Naive thymus-derived CD8-positive, alpha-beta T cell (primary cell): ENCODE measurements around the gene CCDC33. TPM values are rescaled to one million over a fixed set of nuclear protein-coding genes. Genes with fewer than 3 reads are reported as not detected.

Experiments used
- ATAC-seq, 2 donors: fragments of 150-1000 bp; cut with Tn5 transposase in 1 of 2; sonication (Bioruptor Pico), chemical (Tn5 transposase) in 1 of 2; 1 replicate in 1 of 2; 2 replicates in 1 of 2; pipeline ENCODE4 v1.10.0; 2021; ENCODE audit warnings: mild to moderate bottlenecking in 2 of 2, moderate library complexity in 2 of 2
- POLR2A ChIA-PET: fragments of 350-600 bp; sonication (Branson Sonifier 250); formaldehyde crosslinking; loops from one replicate; lab custom pipeline; 2021; ENCODE audit warnings: antibody characterized with exemption; lab: Charles Lee
- DNase-seq, 10 donors: peaks; one replicate each; pipeline versions ENCODE4 v3.0.0 to v3.0.0-alpha.2; 2020 to 2022
- H3K27ac Mint-ChIP-seq, 10 donors: one replicate each; pipeline ENCODE4 v1.8.0; 2020 to 2022; ENCODE audit warnings: mild to moderate bottlenecking in 10 of 10, mixed read lengths in 10 of 10, moderate library complexity in 4 of 10, inconsistent platforms in 1 of 10
- H3K27me3 Mint-ChIP-seq, 5 donors: one replicate each; pipeline ENCODE4 v1.8.0; 2021 to 2022; ENCODE audit warnings: mixed read lengths in 5 of 5
- H3K36me3 Mint-ChIP-seq, 3 donors: one replicate each; pipeline ENCODE4 v1.8.0; 2020 to 2022; ENCODE audit warnings: mixed read lengths in 3 of 3, mild to moderate bottlenecking in 2 of 3, inconsistent platforms in 1 of 3
- H3K4me1 Mint-ChIP-seq, 4 donors: one replicate each; pipeline ENCODE4 v1.8.0; 2021 to 2022; ENCODE audit warnings: mixed read lengths in 4 of 4
- H3K4me3 Mint-ChIP-seq, 10 donors: one replicate each; pipeline ENCODE4 v1.8.0; 2020 to 2022; ENCODE audit warnings: mild to moderate bottlenecking in 10 of 10, mixed read lengths in 10 of 10, moderate library complexity in 6 of 10, inconsistent platforms in 1 of 10
- H3K9me3 Mint-ChIP-seq, 9 donors: one replicate each; pipeline ENCODE4 v1.8.0; 2020 to 2022; ENCODE audit warnings: mixed read lengths in 9 of 9, mild to moderate bottlenecking in 3 of 9, inconsistent platforms in 1 of 9, moderate library complexity in 1 of 9
- polyA plus RNA-seq, 3 donors: library from polyadenylated mRNA; unstranded; fragments of 300-500 nt; fragmentation: Illumina TruSeq; gene quantifications; one replicate each; pipeline ENCODE4 v1.2.3, GENCODE V29; 2021
- total RNA-seq, 8 experiments: library from RNA in 2 of 8; stranded (reverse) in 2 of 8; gene quantifications; one replicate each; pipeline ENCODE4 v1.2.3 and lab custom pipeline; 2021 to 2026

The CCDC33 gene
- total and polyA plus RNA-seq, 5 experiments from 2014 or later: not detected

DNA sequence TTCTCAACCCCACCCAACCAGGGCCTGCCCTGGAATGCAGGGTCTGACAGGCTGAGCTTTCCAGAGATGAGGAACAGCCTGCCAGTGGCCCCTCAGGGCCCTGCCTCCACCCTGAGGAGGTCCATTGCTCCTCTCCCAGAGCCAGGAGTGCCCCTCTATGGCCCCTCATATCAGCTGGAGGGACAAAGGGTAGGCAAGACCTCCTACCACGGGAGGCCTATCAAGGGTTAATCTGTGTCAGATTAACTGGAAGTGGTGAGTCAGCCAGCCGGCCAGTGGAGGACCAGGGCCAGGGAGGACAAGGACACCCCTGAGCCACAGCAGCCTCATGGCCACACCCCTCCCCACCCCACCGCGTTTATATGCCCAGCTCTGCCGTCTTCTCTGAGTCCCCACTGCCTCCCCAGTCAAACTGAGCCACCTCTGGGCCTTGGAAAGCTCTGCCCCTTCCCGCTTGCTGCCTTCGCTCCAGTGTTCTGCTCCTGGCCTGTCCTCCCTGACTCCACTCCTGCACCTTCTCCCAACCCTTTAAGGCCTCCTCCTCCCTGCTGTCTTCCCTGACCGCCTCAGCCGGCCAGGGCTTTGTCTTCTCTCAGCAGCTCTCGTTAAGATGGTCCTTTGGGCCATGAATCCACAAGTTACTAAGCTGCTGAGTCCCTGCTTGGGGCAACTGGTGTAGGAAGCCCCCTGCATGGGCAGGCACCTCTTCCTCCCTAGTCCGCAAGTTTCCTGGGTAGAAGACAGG, 6.5 kb downstream of the CCDC33 start:
- H3K4me3 Mint-ChIP-seq: peak overlapping the region in 1 of 10 donors; percentile 8
- POLR2A ChIA-PET: no interaction called here
- peaks cover 16 to 44% (median 26%) of the 10 kb centered on the region in 5 donors for H3K27me3 Mint-ChIP-seq
- H3K9me3 Mint-ChIP-seq: no peaks in the 10 kb centered on the region
- no peak overlapping the region for H3K27ac Mint-ChIP-seq
- H3K4me1 Mint-ChIP-seq: peaks cover 13 to 23% (median 20%) of the 10 kb centered on the region in 4 donors
- ATAC-seq (no peak), DNase-seq (no peak)
- H3K36me3 Mint-ChIP-seq: no peaks in the 10 kb centered on the region

DNA sequence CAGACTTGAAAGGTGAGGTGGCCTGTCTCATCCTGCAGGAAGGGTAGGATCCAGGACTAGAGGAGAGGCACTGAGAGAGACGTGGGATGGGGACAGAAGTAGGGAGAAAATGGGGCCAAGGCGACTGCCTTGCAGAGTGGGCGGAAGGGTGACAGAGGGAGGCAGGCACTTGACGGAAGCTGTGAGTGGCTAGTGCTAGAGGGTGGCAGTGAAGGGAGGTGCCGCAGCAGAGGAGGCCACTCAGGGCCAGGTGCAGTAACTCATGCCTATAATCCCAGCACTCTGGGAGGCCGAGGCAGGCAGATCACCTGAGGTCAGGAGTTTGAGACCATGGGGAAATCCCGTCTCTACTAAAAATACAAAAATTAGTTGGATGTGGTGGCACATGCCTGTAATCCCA, 7.3 kb downstream of the CCDC33 start:
- no peak overlapping the region for H3K27ac Mint-ChIP-seq
- no peaks in the 10 kb centered on the region for H3K9me3 Mint-ChIP-seq
- no peaks in the 10 kb centered on the region for H3K36me3 Mint-ChIP-seq
- POLR2A ChIA-PET: no interaction called here
- H3K4me1 Mint-ChIP-seq: peaks cover 13 to 23% (median 20%) of the 10 kb centered on the region in 4 donors
- H3K4me3 Mint-ChIP-seq: peak overlapping the region in 1 of 10 donors; percentile 8
- ATAC-seq (no peak), DNase-seq (no peak)
- H3K27me3 Mint-ChIP-seq: peaks cover 16 to 44% (median 26%) of the 10 kb centered on the region in 5 donors

DNA sequence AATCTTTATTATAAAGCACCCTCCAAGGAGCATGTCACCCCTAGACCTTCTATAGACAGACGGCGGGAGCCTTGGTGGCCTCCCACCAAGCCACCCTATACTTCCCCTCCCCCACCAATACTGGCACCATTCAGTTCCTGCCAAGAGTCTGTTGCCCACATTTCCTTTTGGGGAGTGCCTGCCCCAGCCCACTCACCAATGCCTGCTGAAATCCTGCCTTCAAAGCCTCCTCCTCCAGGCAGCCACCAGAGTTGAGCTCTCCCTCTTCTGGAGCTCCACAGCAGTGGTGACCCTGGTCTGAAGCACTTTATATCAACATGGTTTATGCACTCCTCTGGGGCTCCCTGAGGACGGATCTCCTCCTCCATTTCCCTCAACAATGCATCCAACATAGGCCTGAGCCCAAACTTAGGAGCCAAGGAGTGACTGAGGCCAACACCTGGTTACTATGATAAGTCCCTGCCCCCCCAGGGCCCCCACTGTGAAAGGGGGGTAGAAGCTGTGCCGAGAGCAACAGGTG, 8.8 kb downstream of the CCDC33 start:
- Mint-ChIP-seq H3K9me3 (no peaks in the 10 kb centered on the region), H3K4me1 (peaks cover 13 to 23% (median 20%) of the 10 kb centered on the region in 4 donors), H3K27ac (peak overlapping the region in 2 of 10 donors; percentile 20 to 40), H3K27me3 (peaks cover 16 to 44% (median 26%) of the 10 kb centered on the region in 5 donors), H3K36me3 (no peaks in the 10 kb centered on the region), H3K4me3 (peak overlapping the region in 8 of 10 donors; percentile 0 to 58 (median 50))
- ATAC-seq (peak in 1 of 2 donors; percentile 10), DNase-seq (no peak)
- POLR2A ChIA-PET: no interaction called here

DNA sequence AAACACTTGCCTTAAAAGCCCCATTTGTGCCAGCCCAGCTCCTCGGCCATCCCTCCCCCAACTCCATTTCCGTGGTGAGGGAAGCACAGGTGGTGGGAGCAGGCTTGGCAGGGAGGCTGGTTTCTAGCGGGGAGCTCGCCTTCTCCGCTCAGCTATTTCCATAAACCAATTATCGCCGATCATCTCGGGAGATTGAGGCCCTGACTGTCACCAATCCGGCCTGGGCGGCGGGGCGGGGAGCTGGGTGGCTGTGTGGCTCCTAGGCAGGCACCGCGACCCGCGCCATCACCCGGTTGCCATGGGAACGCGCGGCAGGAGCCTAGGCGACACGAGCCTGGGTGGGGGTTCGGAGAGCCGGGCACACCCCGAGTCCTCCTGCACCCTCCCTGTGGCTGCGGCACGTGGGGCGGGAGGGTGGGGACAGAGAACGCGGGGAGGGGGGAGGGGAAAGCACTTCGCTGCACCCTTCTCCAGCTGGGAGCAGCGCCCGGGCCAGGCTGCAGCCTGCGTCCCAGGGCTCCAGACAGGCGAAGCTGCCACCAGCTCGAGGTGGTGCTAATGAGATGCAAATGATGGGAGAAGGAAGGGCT, 9.3 kb downstream of the CCDC33 start:
- H3K4me1 Mint-ChIP-seq: peaks cover 13 to 23% (median 20%) of the 10 kb centered on the region in 4 donors
- peaks cover 16 to 44% (median 26%) of the 10 kb centered on the region in 5 donors for H3K27me3 Mint-ChIP-seq
- no peaks in the 10 kb centered on the region for H3K9me3 Mint-ChIP-seq
- no peaks in the 10 kb centered on the region for H3K36me3 Mint-ChIP-seq
- DNase-seq (peak in 8 of 10 donors; percentile 12 to 72 (median 38)), ATAC-seq (peak; percentile 79 to 95)
- H3K27ac Mint-ChIP-seq: peak overlapping the region in 3 of 10 donors; percentile 20 to 40 (median 32)
- POLR2A ChIA-PET: no interaction called here
- H3K4me3 Mint-ChIP-seq: peak overlapping the region in 8 of 10 donors; percentile 0 to 58 (median 50)

DNA sequence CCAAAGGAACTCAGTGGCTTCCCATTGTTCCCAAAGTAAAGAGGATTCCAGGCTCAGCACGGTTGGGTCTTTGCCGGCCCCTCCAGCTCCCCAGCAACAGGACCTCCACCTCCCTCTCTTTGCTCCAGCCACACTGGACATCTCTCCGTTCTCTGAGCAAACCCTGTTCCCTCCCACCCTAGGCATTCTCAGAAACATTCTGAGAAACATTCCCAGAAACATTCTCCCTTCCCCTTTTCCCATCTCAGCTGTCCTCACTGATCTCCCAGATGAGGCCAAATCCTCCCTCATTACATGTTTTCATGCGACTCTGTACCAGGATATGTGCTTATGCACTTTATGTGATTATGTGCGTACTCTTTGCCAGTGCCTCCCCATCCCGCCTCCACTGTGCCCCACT, 14.1 kb downstream of the CCDC33 start:
- DNase-seq (no peak), ATAC-seq (no peak)
- peaks cover 2 to 10% (median 4%) of the 10 kb centered on the region in 4 donors for H3K4me1 Mint-ChIP-seq
- H3K9me3 Mint-ChIP-seq: no peaks in the 10 kb centered on the region
- no peak overlapping the region for H3K4me3 Mint-ChIP-seq
- no peak overlapping the region for H3K27ac Mint-ChIP-seq
- peaks cover 0 to 10% (median 5%) of the 10 kb centered on the region in 5 donors for H3K27me3 Mint-ChIP-seq
- POLR2A ChIA-PET: no interaction called here
- no peaks in the 10 kb centered on the region for H3K36me3 Mint-ChIP-seq

DNA sequence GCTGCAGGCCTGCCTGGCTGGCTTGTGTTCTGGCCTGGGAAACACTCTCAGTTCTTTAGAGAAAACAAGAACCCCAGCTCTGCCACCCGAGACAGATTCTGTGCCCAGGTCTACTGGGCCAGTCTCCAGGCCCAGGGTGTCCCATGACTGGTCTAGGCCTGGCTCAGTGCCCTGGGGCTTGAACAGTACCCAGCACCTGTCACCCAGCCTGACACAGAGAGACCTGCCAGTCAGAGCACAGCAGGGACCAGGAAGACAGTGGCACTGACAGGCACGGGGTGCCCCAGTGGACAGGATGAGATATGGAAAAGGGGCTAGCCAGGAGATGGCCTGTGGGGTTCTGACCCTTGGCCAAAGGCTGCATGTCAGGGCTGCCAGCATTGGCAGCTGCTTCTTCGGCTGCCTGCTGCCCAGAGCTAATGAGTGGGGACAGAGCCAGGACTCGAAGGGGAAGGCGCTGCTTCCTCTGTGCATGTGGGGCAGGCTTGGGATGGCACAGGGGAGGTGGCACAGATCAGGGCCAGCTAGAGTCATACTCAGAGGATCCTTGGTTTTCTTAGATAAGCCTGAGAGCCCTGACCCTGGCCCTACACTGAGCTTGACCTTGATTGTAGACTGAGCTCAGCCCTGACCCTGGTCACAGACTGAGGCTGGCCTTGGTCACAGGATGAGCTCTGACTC, 15.1 kb downstream of the CCDC33 start:
- Mint-ChIP-seq H3K27me3 (peaks cover 0 to 9% (median 3%) of the 10 kb centered on the region in 5 donors), H3K36me3 (no peaks in the 10 kb centered on the region), H3K9me3 (no peaks in the 10 kb centered on the region), H3K4me3 (no peak overlapping the region), H3K27ac (no peak overlapping the region), H3K4me1 (peaks cover 0 to 3% (median 1%) of the 10 kb centered on the region in 4 donors)
- DNase-seq (no peak), ATAC-seq (no peak)
- POLR2A ChIA-PET: no interaction called here

DNA sequence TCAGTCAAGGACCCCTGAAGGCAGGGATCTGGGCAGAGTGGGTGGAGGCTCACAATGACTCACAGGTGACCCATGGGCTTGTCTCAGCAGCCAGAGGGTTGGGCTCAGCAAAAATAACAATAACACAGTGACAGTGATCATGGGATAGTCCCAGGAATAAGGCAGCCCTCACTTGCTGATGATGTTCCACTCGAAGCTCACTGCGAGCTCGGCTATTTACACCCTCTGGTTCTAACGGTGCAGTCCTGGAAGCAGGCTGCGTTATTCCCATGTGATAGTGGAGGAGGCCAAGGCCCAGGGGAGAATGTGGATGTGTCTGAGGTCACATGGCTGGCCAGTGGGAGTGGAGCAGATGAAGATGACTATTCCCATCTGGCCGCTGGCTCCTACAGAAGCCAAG, 16.2 kb downstream of the CCDC33 start:
- ATAC-seq (no peak), DNase-seq (no peak)
- no peaks in the 10 kb centered on the region for H3K9me3 Mint-ChIP-seq
- peaks cover 0 to 2% (median 0%) of the 10 kb centered on the region in 4 donors for H3K4me1 Mint-ChIP-seq
- no peak overlapping the region for H3K27ac Mint-ChIP-seq
- no peaks in the 10 kb centered on the region for H3K36me3 Mint-ChIP-seq
- POLR2A ChIA-PET: no interaction called here
- peaks cover 0 to 9% (median 0%) of the 10 kb centered on the region in 5 donors for H3K27me3 Mint-ChIP-seq
- H3K4me3 Mint-ChIP-seq: no peak overlapping the region

DNA sequence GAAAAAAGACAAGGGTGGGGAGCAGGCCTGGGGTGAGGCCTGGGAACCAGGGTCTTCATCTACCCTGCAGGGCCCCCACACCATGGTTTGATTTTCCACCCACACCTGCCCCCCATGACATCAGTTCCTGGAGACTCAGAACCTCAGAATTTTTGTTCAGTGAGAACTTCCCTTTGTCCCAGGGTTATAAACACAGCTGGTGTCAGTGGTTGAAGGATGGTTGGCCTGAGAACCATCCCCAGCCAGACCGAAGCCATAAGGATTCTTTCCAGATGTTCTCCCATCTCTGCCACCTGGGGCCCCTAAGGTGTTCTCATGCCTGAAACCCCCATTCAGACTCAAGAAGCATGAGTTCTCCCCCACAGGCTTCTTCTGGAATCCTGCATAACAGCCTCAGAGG, 16.6 kb downstream of the CCDC33 start:
- DNase-seq (no peak), ATAC-seq (no peak)
- Mint-ChIP-seq H3K4me1 (peaks cover 0 to 2% (median 0%) of the 10 kb centered on the region in 4 donors), H3K27ac (no peak overlapping the region), H3K36me3 (no peaks in the 10 kb centered on the region), H3K9me3 (no peaks in the 10 kb centered on the region), H3K27me3 (peaks cover 0 to 9% (median 0%) of the 10 kb centered on the region in 5 donors), H3K4me3 (no peak overlapping the region)
- POLR2A ChIA-PET: no interaction called here

DNA sequence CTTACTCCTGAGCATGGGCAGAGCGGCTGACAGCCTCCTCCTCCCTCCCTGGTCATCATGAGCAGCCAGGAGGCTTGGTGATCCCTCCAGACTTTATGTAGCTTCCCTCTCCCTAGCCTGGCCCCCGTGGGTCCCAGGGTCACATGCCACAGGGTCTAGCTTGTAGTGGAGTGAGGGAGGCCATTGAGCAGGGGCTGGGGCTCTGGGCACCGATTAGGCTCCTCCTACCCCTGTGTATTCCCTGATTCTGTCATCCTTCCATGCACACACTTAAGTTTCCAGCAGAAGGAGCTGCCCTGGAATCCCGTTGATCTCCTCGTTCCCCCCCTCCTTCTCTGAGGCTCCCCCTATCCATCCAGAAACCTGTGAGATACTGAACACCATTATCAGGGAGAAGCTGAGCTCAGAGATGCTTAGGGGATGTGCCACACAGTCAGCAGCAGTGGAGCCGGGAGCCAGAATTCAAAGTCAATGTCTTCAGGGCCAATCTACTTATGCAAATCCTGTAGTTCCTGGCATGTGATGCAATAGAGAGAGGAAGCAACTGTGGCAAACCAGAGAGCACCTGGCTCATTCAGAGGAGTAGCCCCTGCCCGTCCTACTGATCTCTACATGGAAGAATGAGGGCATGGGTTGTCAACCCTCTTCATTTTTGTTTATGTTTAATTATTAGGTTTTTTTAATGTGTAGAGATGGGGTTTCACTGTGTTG, 17.2 kb downstream of the CCDC33 start:
- Mint-ChIP-seq H3K27ac (peak overlapping the region in 2 of 10 donors; percentile 7 to 13), H3K27me3 (peaks cover 0 to 9% (median 0%) of the 10 kb centered on the region in 5 donors), H3K36me3 (no peaks in the 10 kb centered on the region), H3K4me3 (no peak overlapping the region), H3K9me3 (no peaks in the 10 kb centered on the region), H3K4me1 (peaks cover 0 to 2% (median 0%) of the 10 kb centered on the region in 4 donors)
- POLR2A ChIA-PET: no interaction called here
- DNase-seq (no peak), ATAC-seq (no peak)

DNA sequence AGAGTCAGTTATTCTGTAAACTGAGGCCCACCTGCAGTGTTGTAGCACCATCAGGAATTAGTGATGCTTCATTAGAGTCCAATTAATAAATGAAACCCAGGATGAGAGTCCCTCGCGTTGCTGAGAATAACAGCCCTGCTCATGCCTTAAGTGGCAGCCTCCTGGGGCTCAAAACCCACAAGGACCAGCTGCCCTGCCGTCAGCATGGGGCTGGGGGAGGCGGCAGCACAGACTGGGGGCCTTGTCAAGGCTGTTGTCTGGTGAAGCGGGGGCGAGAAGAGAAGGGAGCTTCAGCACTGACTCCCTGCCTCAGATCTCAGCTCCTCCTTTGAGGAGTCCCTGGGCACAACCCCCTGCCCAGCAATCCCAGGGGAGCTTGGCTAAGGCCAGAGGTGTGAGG, 21.0 kb downstream of the CCDC33 start:
- Mint-ChIP-seq H3K9me3 (no peaks in the 10 kb centered on the region), H3K4me3 (no peak overlapping the region), H3K27me3 (peaks cover 0 to 13% (median 9%) of the 10 kb centered on the region in 5 donors), H3K4me1 (no peaks in the 10 kb centered on the region), H3K36me3 (no peaks in the 10 kb centered on the region), H3K27ac (no peak overlapping the region)
- POLR2A ChIA-PET: no interaction called here
- DNase-seq (no peak), ATAC-seq (no peak)

DNA sequence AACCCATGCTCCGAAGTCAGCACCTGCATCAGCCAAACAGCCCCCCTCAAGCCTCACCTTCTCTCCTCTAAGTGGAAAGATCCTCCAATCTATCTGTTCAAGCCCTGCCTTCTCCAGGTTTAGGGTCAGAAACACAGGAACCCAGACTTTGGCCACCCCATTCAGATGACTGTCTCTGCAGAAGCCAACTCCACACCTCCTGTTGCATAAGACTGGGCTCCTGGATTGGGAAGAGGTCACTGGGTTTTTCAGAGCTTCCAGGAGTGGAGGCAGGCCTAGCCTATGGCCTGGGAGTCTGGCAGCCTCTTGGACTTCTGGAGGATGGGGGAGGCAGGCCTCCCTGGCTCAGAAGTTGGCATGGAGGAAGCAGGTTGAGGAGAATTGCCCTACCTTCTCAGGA, 21.5 kb downstream of the CCDC33 start:
- no peaks in the 10 kb centered on the region for H3K9me3 Mint-ChIP-seq
- DNase-seq: no peak

More for the DNA sequence above, 21.5 kb downstream of the CCDC33 start:
- POLR2A ChIA-PET: no interaction called here
- Mint-ChIP-seq H3K36me3 (no peaks in the 10 kb centered on the region), H3K27me3 (peaks cover 0 to 13% (median 9%) of the 10 kb centered on the region in 5 donors), H3K27ac (no peak overlapping the region), H3K4me3 (no peak overlapping the region), H3K4me1 (no peaks in the 10 kb centered on the region)
- ATAC-seq: no peak
